HCT116 (cell line): Measurements from ENCODE around the gene ARL5C. TPM values are rescaled to one million over a fixed set of nuclear protein-coding genes. Genes with fewer than 3 reads are reported as not detected.
A peak's percentile ranks its signal among the peaks of the same experiment; 100 is the strongest.

Experiments used
- ATAC-seq: fragments of 200-7000 bp; cut with Tn5 transposase; 2 replicates; pipeline ENCODE4 v1.9.1; 2020; ENCODE audit warnings: mild to moderate bottlenecking, moderate library complexity
- BruUV-seq: library from RNA; stranded (reverse); fragments of 400-500 nt; replicated peaks from 2 replicates; lab custom pipeline; 2021; lab: Mats Ljungman, UMichigan
- CTCF ChIA-PET: fragments of 300-600 bp; sonication (Branson Sonifier 250); formaldehyde crosslinking; loops from one replicate; lab custom pipeline; 2021; ENCODE audit warnings: antibody characterized with exemption; lab: Charles Lee
- POLR2A ChIA-PET: fragments of 300-600, 350-600 bp; sonication (Branson Sonifier 250); formaldehyde crosslinking; loops from one replicate; lab custom pipeline; 2021; ENCODE audit warnings: antibody characterized with exemption; lab: Charles Lee
- RAD21 ChIA-PET, 2 experiments: fragments of 300-600 bp; sonication (Branson Sonifier 250); formaldehyde crosslinking; loops; one replicate each; lab custom pipeline; 2023; ENCODE audit warnings: low total read pairs in 2 of 2; ENCODE audit not compliant: uncharacterized antibody in 2 of 2, unreplicated experiment in 2 of 2, low non-redundant PET in 1 of 2; lab: Charles Lee
- DNase-seq: peaks from one replicate; pipeline ENCODE4 v3.0.0-alpha.2; 2010; ENCODE audit warnings: low read depth, low spot score
- H2AFZ ChIP-seq: fragments of 200-600 bp; shearing (Covaris generic), sonication (generic); 2 replicates; pipeline ENCODE4 v1.6.1; 2017; ENCODE audit warnings: low read depth, mixed run types, mixed read lengths, antibody characterized with exemption, low read length; ENCODE audit not compliant: poor library complexity, severe bottlenecking
- H3K27ac ChIP-seq: 2 replicates; pipeline ENCODE4 v1.5.1; 2012; ENCODE audit warnings: low read depth, low read length
- H3K27me3 ChIP-seq: fragments of 200-600 bp; sonication (generic); 2 replicates; pipeline ENCODE4 v1.6.1; 2016; ENCODE audit warnings: mixed run types, low read length, mixed read lengths; ENCODE audit not compliant: insufficient read depth
- H3K36me3 ChIP-seq, 2 experiments: fragments of 200-500 bp in 1 of 2; fragments of 200-600 bp in 1 of 2; sonication (Bioruptor generic) in 1 of 2; sonication (generic) in 1 of 2; 2 replicates each; pipeline versions ENCODE4 v1.5.1 to v1.6.1; 2014 to 2016; ENCODE audit warnings: low read length in 2 of 2, inconsistent platforms in 1 of 2, mixed read lengths in 1 of 2, mixed run types in 1 of 2; ENCODE audit not compliant: insufficient read depth in 2 of 2, control insufficient read depth in 1 of 2
- H3K4me1 ChIP-seq, 2 experiments: fragments of 200-600 bp in 1 of 2; sonication (generic) in 1 of 2; 2 replicates each; pipeline versions ENCODE4 v1.5.1 to v1.6.1; 2012 to 2017; ENCODE audit warnings: low read length in 2 of 2, inconsistent platforms in 1 of 2, mild to moderate bottlenecking in 1 of 2, mixed read lengths in 1 of 2, mixed run types in 1 of 2, moderate library complexity in 1 of 2; ENCODE audit not compliant: insufficient read depth in 2 of 2, control insufficient read depth in 1 of 2
- H3K4me2 ChIP-seq: fragments of 200-600 bp; sonication (generic); 2 replicates; pipeline ENCODE4 v1.6.1; 2017; ENCODE audit warnings: mixed run types, low read length, mixed read lengths
- H3K4me3 ChIP-seq, 2 experiments: fragments of 200-600 bp in 1 of 2; sonication (generic) in 1 of 2; replicated peaks in 1 of 2; 2 replicates each; pipeline ENCODE4 v1.5.1; 2011 to 2016; ENCODE audit warnings: low read length in 2 of 2, control low read depth in 1 of 2, low read depth in 1 of 2, mild to moderate bottlenecking in 1 of 2, mixed read lengths in 1 of 2, mixed run types in 1 of 2
- H3K79me2 ChIP-seq: fragments of 200-600 bp; sonication (generic); 2 replicates; pipeline ENCODE4 v1.6.1; 2017; ENCODE audit warnings: mild to moderate bottlenecking, mixed run types, low read length, moderate library complexity, mixed read lengths; ENCODE audit not compliant: insufficient read depth
- H3K9ac ChIP-seq: fragments of 200-600 bp; sonication (generic); 2 replicates; pipeline ENCODE4 v1.6.1; 2016; ENCODE audit warnings: low read length, mixed read lengths
- H3K9me2 ChIP-seq: fragments of 200-600 bp; sonication (generic), shearing (Covaris generic); 2 replicates; pipeline ENCODE4 v1.6.1; 2017; ENCODE audit warnings: mixed run types, mild to moderate bottlenecking, moderate library complexity; ENCODE audit not compliant: insufficient read depth
- H3K9me3 ChIP-seq, 2 experiments: fragments of 200-500 bp in 1 of 2; fragments of 200-600 bp in 1 of 2; sonication (Bioruptor generic) in 1 of 2; sonication (generic) in 1 of 2; 2 replicates each; pipeline ENCODE4 v1.6.1; 2014 to 2017; ENCODE audit warnings: low read length in 2 of 2, mixed read lengths in 2 of 2, inconsistent platforms in 1 of 2, low read depth in 1 of 2, mild to moderate bottlenecking in 1 of 2, mixed run types in 1 of 2, moderate library complexity in 1 of 2; ENCODE audit not compliant: control insufficient read depth in 1 of 2, insufficient read depth in 1 of 2
- H4K20me1 ChIP-seq: fragments of 200-600 bp; sonication (generic), shearing (Covaris generic); 2 replicates; pipeline ENCODE4 v1.6.1; 2017; ENCODE audit warnings: mixed run types, mild to moderate bottlenecking, moderate library complexity; ENCODE audit not compliant: insufficient read depth
- CBX3 ChIP-seq: IDR thresholded peaks from 2 replicates; pipeline ENCODE4 v1.6.1; 2012; ENCODE audit warnings: low read depth
- CEBPB ChIP-seq: IDR thresholded peaks from 2 replicates; pipeline ENCODE4 v1.6.1; 2012; ENCODE audit warnings: low read depth
- EGR1 ChIP-seq: IDR thresholded peaks from 2 replicates; pipeline ENCODE4 v1.6.1; 2012; ENCODE audit warnings: low read depth
- EZH2 ChIP-seq: fragments of 200-600 bp; sonication (generic); IDR thresholded peaks from 2 replicates; pipeline ENCODE4 v1.6.1; 2017; ENCODE audit warnings: antibody characterized with exemption, mixed run types
- EZH2phosphoT487 ChIP-seq: fragments of 200-600 bp; IDR thresholded peaks from 2 replicates; pipeline ENCODE4 v1.6.1; 2018; ENCODE audit warnings: antibody characterized with exemption, borderline replicate concordance
- FOSL1 ChIP-seq: IDR thresholded peaks from 2 replicates; pipeline ENCODE4 v1.6.1; 2012; ENCODE audit warnings: low read depth
- JUND ChIP-seq: IDR thresholded peaks from 2 replicates; pipeline ENCODE4 v1.6.1; 2012
- POLR2A ChIP-seq: IDR thresholded peaks from 2 replicates; pipeline ENCODE4 v1.7.0; 2011; ENCODE audit warnings: borderline replicate concordance; ENCODE audit not compliant: insufficient read depth, insufficient read length; ENCODE audit errors: extremely low read depth
- POLR2AphosphoS5 ChIP-seq: IDR thresholded peaks from 2 replicates; pipeline ENCODE4 v1.6.1; 2011; ENCODE audit warnings: mild to moderate bottlenecking, low read depth, low read length, moderate library complexity
- RAD21 ChIP-seq: IDR thresholded peaks from 2 replicates; pipeline ENCODE4 v1.6.1; 2012; ENCODE audit warnings: low read depth, mild to moderate bottlenecking
- SIN3A ChIP-seq: IDR thresholded peaks from 2 replicates; pipeline ENCODE4 v1.6.1; 2012; ENCODE audit warnings: low read depth
- SP1 ChIP-seq: IDR thresholded peaks from 2 replicates; pipeline ENCODE4 v1.6.1; 2012; ENCODE audit warnings: low read depth
- SRF ChIP-seq: IDR thresholded peaks from 2 replicates; pipeline ENCODE4 v1.6.1; 2012; ENCODE audit warnings: low read depth
- TCF7L2 ChIP-seq: IDR thresholded peaks from 2 replicates; pipeline ENCODE4 v1.7.0; 2011; ENCODE audit warnings: borderline replicate concordance, inconsistent platforms; ENCODE audit not compliant: insufficient read depth, insufficient read length; ENCODE audit errors: extremely low read depth
- YY1 ChIP-seq: IDR thresholded peaks from 2 replicates; pipeline ENCODE4 v1.6.1; 2011; ENCODE audit warnings: low read length, low read depth, moderate library complexity, mild to moderate bottlenecking; ENCODE audit not compliant: insufficient replicate concordance; ENCODE audit errors: extremely low read depth
- ZFX ChIP-seq: fragments of 450-650 bp; IDR thresholded peaks from 2 replicates; pipeline ENCODE4 v1.6.1; 2017
- intact Hi-C: fragments of 100-400 bp; cut with micrococcal nuclease; formaldehyde crosslinking; loops from 2 replicates; pipeline ENCODE4 v1.10.0; 2022
- total RNA-seq: library from RNA; stranded (reverse); gene quantifications from one replicate; pipeline ENCODE4 v1.2.1, GENCODE V29; 2021; ENCODE audit not compliant: unreplicated experiment
- TF ChIP-seq, protein P1 (sequence below): IDR thresholded peaks from 2 replicates; pipeline ENCODE4 v1.6.1; 2012
- TF ChIP-seq, protein P2 (sequence below): IDR thresholded peaks from 2 replicates; pipeline ENCODE4 v1.6.1; 2011; ENCODE audit warnings: mild to moderate bottlenecking, low read length, moderate library complexity; ENCODE audit not compliant: insufficient replicate concordance; ENCODE audit errors: extremely low read depth
- TF ChIP-seq, protein P3 (sequence below), 3 experiments: fragments of 200-600 bp in 1 of 3; sonication (generic) in 1 of 3; IDR thresholded peaks in 2 of 3; conservative IDR thresholded peaks in 1 of 3; 2 replicates each; pipeline ENCODE4 v1.5.1; 2012 to 2017; ENCODE audit warnings: low read depth in 2 of 3, low read length in 2 of 3, antibody characterized with exemption in 1 of 3, borderline replicate concordance in 1 of 3, control low read depth in 1 of 3, mild to moderate bottlenecking in 1 of 3, mixed read lengths in 1 of 3, mixed run types in 1 of 3, moderate library complexity in 1 of 3; ENCODE audit not compliant: insufficient read depth in 1 of 3
- TF ChIP-seq, protein P4 (sequence below): IDR thresholded peaks from 2 replicates; pipeline ENCODE4 v1.6.1; 2012

Gene ARL5C
- total RNA-seq, 1 experiment from 2014 or later = not detected

DNA sequence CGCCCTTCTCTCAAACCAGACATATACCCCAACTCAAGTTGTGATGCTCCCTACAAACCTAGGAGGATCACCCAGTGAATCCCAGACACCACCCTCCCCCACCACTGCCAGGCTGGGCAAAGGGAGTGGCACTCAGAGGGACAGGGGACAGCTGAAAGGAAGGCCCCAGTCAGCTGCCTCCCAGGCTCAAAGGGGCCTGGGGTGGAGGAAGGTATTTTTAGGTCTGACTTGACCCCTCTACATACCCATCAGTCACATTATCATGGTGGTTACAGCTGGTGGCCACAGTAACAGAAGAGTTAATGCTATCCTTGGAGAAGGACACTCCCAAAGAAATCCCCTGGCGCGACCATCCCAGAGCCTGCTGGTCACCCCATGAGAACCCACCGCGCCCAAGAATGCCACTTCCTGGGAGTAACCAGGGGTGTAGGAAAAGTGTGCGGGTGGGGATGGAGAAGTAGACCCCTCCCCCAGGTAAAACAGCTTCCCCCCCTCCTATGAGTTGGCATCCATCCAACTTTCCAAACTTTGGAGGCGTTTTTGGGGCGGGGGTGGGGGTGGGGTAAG lies 30.4 kb upstream of the ARL5C start:
- peak overlapping the region; percentile 30 for H3K9ac ChIP-seq
- no peaks in the 10 kb centered on the region for H3K9me2 ChIP-seq
- ATAC-seq (no peak), DNase-seq (no peak)
- no peaks in the 10 kb centered on the region for H3K9me3 ChIP-seq
- H3K36me3 ChIP-seq = peaks cover 5 to 12% of the 10 kb centered on the region in 2 experiments; a peak in 3 of 4 replicates
- no peaks in the 10 kb centered on the region for H3K27me3 ChIP-seq
- BruUV-seq = no TSS peak
- H3K27ac ChIP-seq = no peak overlapping the region
- intact Hi-C loops = no loop called here
- peak overlapping the region; percentile 92 for H3K4me2 ChIP-seq
- peak overlapping the region; percentile 52 to 75 for H3K4me3 ChIP-seq
- CTCF ChIA-PET = interaction anchor here (1.3 to 1.7 kb wide), 3 partner anchors 32 to 42 kb away, joined by 3 to 6 read pairs (median 4); no protein-coding TSS in a partner anchor
- RAD21 ChIA-PET = interaction anchor here in 1 of 2 experiments (1.2 kb wide), 1 partner anchor 11 kb away, joined by 4 read pairs; no protein-coding TSS in a partner anchor
- peaks cover 19 to 39% of the 10 kb centered on the region in 2 experiments for H3K4me1 ChIP-seq
- H3K79me2 ChIP-seq = peaks cover 26% of the 10 kb centered on the region
- H2AFZ ChIP-seq = no peak overlapping the region
- TF ChIP-seq POLR2AphosphoS5 (no peak), FOSL1 (no peak), POLR2A (no peak), CEBPB (no peak), TCF7L2 (no peak), YY1 (no peak), CBX3 (no peak), RAD21 (no peak), EZH2 (no peak), EZH2phosphoT487 (no peak), ZFX (no peak), SIN3A (no peak), SP1 (no peak), EGR1 (no peak), JUND (no peak), SRF (no peak)
- TF ChIP-seq, protein P1, sequence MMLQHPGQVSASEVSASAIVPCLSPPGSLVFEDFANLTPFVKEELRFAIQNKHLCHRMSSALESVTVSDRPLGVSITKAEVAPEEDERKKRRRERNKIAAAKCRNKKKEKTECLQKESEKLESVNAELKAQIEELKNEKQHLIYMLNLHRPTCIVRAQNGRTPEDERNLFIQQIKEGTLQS = no peak
- TF ChIP-seq, protein P2, sequence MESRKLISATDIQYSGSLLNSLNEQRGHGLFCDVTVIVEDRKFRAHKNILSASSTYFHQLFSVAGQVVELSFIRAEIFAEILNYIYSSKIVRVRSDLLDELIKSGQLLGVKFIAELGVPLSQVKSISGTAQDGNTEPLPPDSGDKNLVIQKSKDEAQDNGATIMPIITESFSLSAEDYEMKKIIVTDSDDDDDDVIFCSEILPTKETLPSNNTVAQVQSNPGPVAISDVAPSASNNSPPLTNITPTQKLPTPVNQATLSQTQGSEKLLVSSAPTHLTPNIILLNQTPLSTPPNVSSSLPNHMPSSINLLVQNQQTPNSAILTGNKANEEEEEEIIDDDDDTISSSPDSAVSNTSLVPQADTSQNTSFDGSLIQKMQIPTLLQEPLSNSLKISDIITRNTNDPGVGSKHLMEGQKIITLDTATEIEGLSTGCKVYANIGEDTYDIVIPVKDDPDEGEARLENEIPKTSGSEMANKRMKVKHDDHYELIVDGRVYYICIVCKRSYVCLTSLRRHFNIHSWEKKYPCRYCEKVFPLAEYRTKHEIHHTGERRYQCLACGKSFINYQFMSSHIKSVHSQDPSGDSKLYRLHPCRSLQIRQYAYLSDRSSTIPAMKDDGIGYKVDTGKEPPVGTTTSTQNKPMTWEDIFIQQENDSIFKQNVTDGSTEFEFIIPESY = no peak
- TF ChIP-seq, protein P3, sequence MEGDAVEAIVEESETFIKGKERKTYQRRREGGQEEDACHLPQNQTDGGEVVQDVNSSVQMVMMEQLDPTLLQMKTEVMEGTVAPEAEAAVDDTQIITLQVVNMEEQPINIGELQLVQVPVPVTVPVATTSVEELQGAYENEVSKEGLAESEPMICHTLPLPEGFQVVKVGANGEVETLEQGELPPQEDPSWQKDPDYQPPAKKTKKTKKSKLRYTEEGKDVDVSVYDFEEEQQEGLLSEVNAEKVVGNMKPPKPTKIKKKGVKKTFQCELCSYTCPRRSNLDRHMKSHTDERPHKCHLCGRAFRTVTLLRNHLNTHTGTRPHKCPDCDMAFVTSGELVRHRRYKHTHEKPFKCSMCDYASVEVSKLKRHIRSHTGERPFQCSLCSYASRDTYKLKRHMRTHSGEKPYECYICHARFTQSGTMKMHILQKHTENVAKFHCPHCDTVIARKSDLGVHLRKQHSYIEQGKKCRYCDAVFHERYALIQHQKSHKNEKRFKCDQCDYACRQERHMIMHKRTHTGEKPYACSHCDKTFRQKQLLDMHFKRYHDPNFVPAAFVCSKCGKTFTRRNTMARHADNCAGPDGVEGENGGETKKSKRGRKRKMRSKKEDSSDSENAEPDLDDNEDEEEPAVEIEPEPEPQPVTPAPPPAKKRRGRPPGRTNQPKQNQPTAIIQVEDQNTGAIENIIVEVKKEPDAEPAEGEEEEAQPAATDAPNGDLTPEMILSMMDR (IDR thresholded peaks at IDR 0.05 in 2 of 3, conservative IDR thresholded peaks at IDR 0.05 in 1 of 3; ENCODE audit: borderline replicate concordance in 1 of 3, insufficient read depth in 1 of 3, low read depth in 2 of 3, low read length in 2 of 3) = no peak
- TF ChIP-seq, protein P4, sequence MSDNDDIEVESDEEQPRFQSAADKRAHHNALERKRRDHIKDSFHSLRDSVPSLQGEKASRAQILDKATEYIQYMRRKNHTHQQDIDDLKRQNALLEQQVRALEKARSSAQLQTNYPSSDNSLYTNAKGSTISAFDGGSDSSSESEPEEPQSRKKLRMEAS = no peak
- TF ChIP-seq, all 23 proteins: peak for 0
- POLR2A ChIA-PET = interaction anchor here (1.8 kb wide), 1 partner anchor 31 kb away, joined by 3 read pairs; no protein-coding TSS in a partner anchor
- no peaks in the 10 kb centered on the region for H4K20me1 ChIP-seq
